Esophagus muscularis mucosa (tissue), 4 donors: ENCODE data around the gene FBLN7. TPM values are rescaled to one million over a fixed set of nuclear protein-coding genes. Genes with fewer than 3 reads are reported as not detected.

ENCODE experiments used
- DNase-seq: peaks from one replicate; pipeline ENCODE4 v3.0.0-alpha.2; 2017; ENCODE audit errors: extremely low spot score
- H3K27ac ChIP-seq, 4 donors: fragments of 200-600 bp; sonication (generic); replicated peaks in 1 of 4; 1 replicate in 3 of 4; 2 replicates in 1 of 4; pipeline ENCODE4 v1.5.1; 2016 to 2019; ENCODE audit warnings: mild to moderate bottlenecking in 1 of 4
- H3K27me3 ChIP-seq, 4 donors: fragments of 200-600 bp; sonication (generic); one replicate each; pipeline versions ENCODE4 v1.5.1 to v1.6.0; 2016 to 2019
- H3K36me3 ChIP-seq, 4 donors: fragments of 200-600 bp; sonication (generic); one replicate each; pipeline ENCODE4 v1.5.1; 2016 to 2019
- H3K4me1 ChIP-seq, 4 donors: fragments of 200-600 bp; sonication (generic); one replicate each; pipeline ENCODE4 v1.5.1; 2016 to 2019
- H3K4me3 ChIP-seq, 4 donors: fragments of 200-600 bp; sonication (generic); 1 replicate in 2 of 4; 2 replicates in 2 of 4; pipeline ENCODE4 v1.5.1; 2016 to 2019; ENCODE audit warnings: mild to moderate bottlenecking in 4 of 4, moderate library complexity in 1 of 4
- H3K9me3 ChIP-seq, 4 donors: fragments of 200-600 bp; sonication (generic); 1 replicate in 3 of 4; 2 replicates in 1 of 4; pipeline ENCODE4 v1.5.1; 2016 to 2019
- CTCF ChIP-seq, 3 experiments: fragments of 200-600 bp in 2 of 3; fragments of 450-650 bp in 1 of 3; sonication (generic) in 2 of 3; IDR thresholded peaks; one replicate each; pipeline ENCODE4 v1.5.1; 2017 to 2019; ENCODE audit warnings: antibody characterized with exemption in 3 of 3, mild to moderate bottlenecking in 2 of 3, moderate library complexity in 1 of 3
- EP300 ChIP-seq: sonication (generic); formaldehyde crosslinking; IDR thresholded peaks from one replicate; pipeline ENCODE4 v1.6.1; 2017; ENCODE audit warnings: antibody characterized with exemption
- POLR2A ChIP-seq: fragments of 450-650 bp; IDR thresholded peaks from one replicate; pipeline ENCODE4 v1.6.1; 2017; ENCODE audit warnings: antibody characterized with exemption, moderate library complexity, mild to moderate bottlenecking, low read depth
- POLR2AphosphoS5 ChIP-seq, 2 donors: sonication (generic); formaldehyde crosslinking; IDR thresholded peaks; one replicate each; pipeline ENCODE4 v1.6.1; 2017; ENCODE audit warnings: antibody characterized with exemption in 2 of 2
- WGBS: methylation state at CpG from one replicate; pipeline ENCODE4 v1.1.5; 2018; 5-methylcytosine and 5-hydroxymethylcytosine counted together
- intact Hi-C: fragments of 100-400 bp; cut with DNase I; formaldehyde crosslinking; loops from one replicate; pipeline ENCODE4 v1.15.1; 2023
- total RNA-seq, 4 donors: library from RNA; depleted of rRNA; stranded (reverse); fragments of >200 nt; gene quantifications; one replicate each; pipeline versions ENCODE4 v1.1.0 to v1.2.1, GENCODE V29; 2016

The FBLN7 gene
- total RNA-seq, result 1 to 10 TPM; 1.1 to 2.1 (median 1.8) TPM

DNA sequence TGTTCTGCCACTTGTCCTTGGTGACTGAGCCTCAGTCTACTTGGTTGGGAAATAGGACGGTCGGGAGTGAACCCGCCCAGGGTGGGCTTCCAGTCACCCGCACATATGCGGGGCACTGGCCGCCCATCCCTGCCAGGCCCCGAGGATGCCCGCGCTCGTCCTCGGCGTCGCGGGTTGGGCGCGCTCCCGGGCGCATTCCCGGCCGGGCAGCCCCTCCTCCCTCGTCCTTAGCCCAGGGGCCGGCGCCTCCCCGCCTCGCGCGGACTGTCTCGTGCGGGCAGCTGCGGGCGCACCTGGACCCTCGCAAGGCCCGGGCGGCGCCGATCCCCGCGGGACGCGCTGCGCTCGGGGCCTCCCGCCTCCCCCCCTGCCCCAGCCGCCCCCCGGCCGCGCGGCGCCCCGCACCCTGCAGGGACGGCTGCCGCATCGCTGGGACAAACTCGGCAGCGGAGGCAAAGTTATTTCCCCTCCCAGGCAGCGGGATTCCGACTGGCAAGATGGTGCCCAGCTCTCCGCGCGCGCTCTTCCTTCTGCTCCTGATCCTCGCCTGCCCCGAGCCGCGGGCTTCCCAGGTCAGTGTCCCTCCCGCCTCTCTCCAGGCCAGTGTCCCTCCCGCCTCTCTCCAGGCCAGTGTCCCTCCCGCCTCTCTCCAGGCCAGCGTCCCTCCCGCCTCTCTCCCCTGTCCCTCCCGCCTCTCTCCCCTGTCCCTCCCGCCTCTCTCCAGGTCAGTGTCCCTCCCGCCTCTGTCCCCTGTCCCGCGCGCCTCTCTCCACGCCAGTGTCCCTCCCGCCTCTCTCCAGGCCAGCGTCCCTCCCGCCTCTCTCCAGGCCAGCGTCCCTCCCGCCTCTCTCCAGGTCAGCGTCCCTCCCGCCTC, at the start of gene FBLN7:
Gene FBLN7, plus strand, starts transcription at position 227 of the 874 bp plus-strand sequence. Its CDS starts 271 bp downstream, at position 498.
- Histone ChIP-seq H3K36me3 (no peaks in the 10 kb centered on the region), H3K9me3 (peaks cover 0 to under 1% (median under 1%) of the 10 kb centered on the region in 4 donors), H3K27me3 (peaks cover 0 to 17% (median 0%) of the 10 kb centered on the region in 4 donors), H3K4me3 (peak within 1 kb of the TSS; percentile 55 to 75 (median 60)), H3K27ac (no peak within 1 kb of the TSS), H3K4me1 (peaks cover 2 to 19% (median 18%) of the 10 kb centered on the region in 4 donors)
- 1% methylated on average over 25 of the region's 84 CpGs for WGBS
- TF ChIP-seq POLR2A, result no peak
- TF ChIP-seq POLR2AphosphoS5 (IDR thresholded peaks at IDR 0.05), result no peak
- TF ChIP-seq CTCF (IDR thresholded peaks at IDR 0.05), result no peak
- TF ChIP-seq EP300, result no peak
- no peak for DNase-seq
- intact Hi-C loops, result no loop called here

- intact Hi-C loops, result no loop called here
- WGBS, result 85% methylated on average over 5 of the region's 5 CpGs
- peaks cover 18 to 80% (median 59%) of the 10 kb centered on the region in 4 donors for H3K36me3 ChIP-seq
- H3K4me1 ChIP-seq, result no peaks in the 10 kb centered on the region
- TF ChIP-seq POLR2AphosphoS5 (IDR thresholded peaks at IDR 0.05) (no peak), POLR2A (no peak), EP300 (no peak), CTCF (IDR thresholded peaks at IDR 0.05) (no peak)
- no peaks in the 10 kb centered on the region for H3K27me3 ChIP-seq
- DNase-seq, result no peak
- H3K4me3 ChIP-seq, result no peak overlapping the region
- H3K27ac ChIP-seq, result no peak overlapping the region
- H3K9me3 ChIP-seq, result no peaks in the 10 kb centered on the region
Observed at GRCh38 chr2:112089375-112089774, 48.8 kb upstream of the FBLN7 start.

DNA sequence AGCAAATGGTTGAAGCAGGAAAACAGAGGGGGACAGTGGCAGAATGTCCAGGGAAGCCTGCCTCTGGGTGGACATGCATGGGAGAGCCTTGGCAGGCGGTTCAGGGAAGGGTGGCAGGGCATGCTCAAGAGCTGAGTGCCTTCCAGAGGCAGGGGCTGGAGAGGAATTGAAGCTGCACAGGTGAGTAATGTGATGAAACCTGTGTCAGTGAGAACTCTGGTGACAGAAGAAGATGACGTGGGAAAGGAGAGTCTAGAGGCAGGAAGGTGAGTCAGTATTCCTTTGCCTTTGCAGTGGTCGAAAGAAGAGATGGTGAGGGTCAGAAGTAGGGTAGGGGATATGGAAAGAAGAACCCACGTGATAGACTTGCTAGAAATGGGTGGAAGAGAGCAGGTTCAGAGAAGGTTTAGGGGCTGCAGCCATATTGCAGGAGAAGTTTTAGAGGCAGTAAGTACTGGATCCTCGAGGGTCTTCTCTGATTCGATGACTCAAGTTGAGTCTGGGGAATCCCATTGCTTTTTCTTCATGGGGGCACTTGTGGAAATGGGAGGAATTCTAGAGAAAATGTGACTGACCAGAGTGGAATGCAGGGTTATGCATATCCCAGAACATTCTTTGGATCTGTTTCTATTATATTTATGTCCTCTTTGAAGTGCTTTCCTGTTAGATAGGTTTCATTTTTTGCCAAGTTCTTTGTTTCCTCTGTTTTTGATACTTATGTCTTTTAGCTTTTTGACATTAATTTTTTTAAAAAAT, 45.7 kb upstream of the FBLN7 start:
- Histone ChIP-seq H3K9me3 (no peaks in the 10 kb centered on the region), H3K36me3 (peaks cover 8 to 66% (median 49%) of the 10 kb centered on the region in 4 donors), H3K4me3 (no peak overlapping the region), H3K27me3 (no peaks in the 10 kb centered on the region), H3K27ac (no peak overlapping the region), H3K4me1 (no peaks in the 10 kb centered on the region)
- intact Hi-C loops, result no loop called here
- DNase-seq, result no peak
- WGBS, result 90% methylated on average over 6 of the region's 6 CpGs
- TF ChIP-seq POLR2AphosphoS5 (IDR thresholded peaks at IDR 0.05) (no peak), EP300 (no peak), POLR2A (no peak), CTCF (IDR thresholded peaks at IDR 0.05) (no peak)

DNA sequence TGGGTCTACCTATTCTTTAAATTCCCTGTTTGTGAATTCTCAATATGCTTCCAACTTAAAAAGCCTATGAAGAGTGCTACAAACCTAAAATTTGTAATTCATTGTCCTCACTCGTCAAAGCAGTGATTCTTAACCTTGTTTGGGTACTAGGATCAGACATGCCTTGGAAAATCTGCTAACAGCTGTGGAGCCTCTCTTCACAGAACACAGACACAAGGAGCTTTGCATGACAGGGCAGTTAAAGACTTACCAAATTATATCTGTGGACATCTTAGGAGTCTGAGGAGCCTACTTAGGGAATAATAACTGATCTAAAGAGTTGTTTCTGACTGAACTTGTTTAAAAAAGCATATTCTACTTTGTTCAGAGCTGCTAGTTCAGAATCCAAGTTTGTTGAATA, 45.0 kb upstream of the FBLN7 start:
- Histone ChIP-seq H3K4me3 (no peak overlapping the region), H3K9me3 (no peaks in the 10 kb centered on the region), H3K36me3 (peaks cover 6 to 66% (median 48%) of the 10 kb centered on the region in 4 donors), H3K27me3 (no peaks in the 10 kb centered on the region), H3K27ac (no peak overlapping the region), H3K4me1 (no peaks in the 10 kb centered on the region)
- TF ChIP-seq POLR2A, result no peak
- no peak for TF ChIP-seq CTCF (IDR thresholded peaks at IDR 0.05)
- no peak for TF ChIP-seq POLR2AphosphoS5 (IDR thresholded peaks at IDR 0.05)
- TF ChIP-seq EP300, result no peak
- intact Hi-C loops, result no loop called here
- 69% methylated on average over 1 of the region's 1 CpG for WGBS
- DNase-seq, result no peak
